HEK293 (cell line): ENCODE results near the gene PCDHGC4.

ENCODE experiments used
- SP2 ChIP-seq: fragments of 450-650 bp; formaldehyde crosslinking; IDR thresholded peaks from 2 replicates; pipeline ENCODE4 v1.5.1; 2016; ENCODE audit warnings: missing biosample characterization, missing genetic modification characterization
- ZEB2 ChIP-seq: fragments of 450-650 bp; formaldehyde crosslinking; IDR thresholded peaks from 2 replicates; pipeline ENCODE4 v1.5.1; 2016; ENCODE audit warnings: missing biosample characterization, missing genetic modification characterization
- ZNF24 ChIP-seq: fragments of 450-650 bp; formaldehyde crosslinking; IDR thresholded peaks from 2 replicates; pipeline ENCODE4 v1.5.1; 2016; ENCODE audit warnings: missing biosample characterization, missing genetic modification characterization
- ZNF366 ChIP-seq: fragments of 450-650 bp; formaldehyde crosslinking; conservative IDR thresholded peaks from 2 replicates; pipeline ENCODE4 v1.5.1; 2016; ENCODE audit warnings: missing biosample characterization, missing genetic modification characterization
- ZNF558 ChIP-seq: fragments of 450-650 bp; formaldehyde crosslinking; IDR thresholded peaks from 2 replicates; pipeline ENCODE4 v1.5.1; 2016; ENCODE audit warnings: missing biosample characterization, missing genetic modification characterization
- ZNF658 ChIP-seq: fragments of 450-650 bp; formaldehyde crosslinking; IDR thresholded peaks from 2 replicates; pipeline ENCODE4; 2016; ENCODE audit warnings: missing biosample characterization, missing genetic modification characterization
- ZSCAN16 ChIP-seq: fragments of 450-650 bp; formaldehyde crosslinking; IDR thresholded peaks from 2 replicates; pipeline ENCODE4 v1.5.1; 2016; ENCODE audit warnings: missing biosample characterization, missing genetic modification characterization
- TF ChIP-seq, protein P1 (sequence below): fragments of 450-650 bp; formaldehyde crosslinking; IDR thresholded peaks from 2 replicates; pipeline ENCODE4 v1.5.1; 2017; ENCODE audit warnings: missing biosample characterization, missing genetic modification characterization
- TF ChIP-seq, protein P2 (sequence below): fragments of 450-650 bp; formaldehyde crosslinking; IDR thresholded peaks from 2 replicates; pipeline ENCODE4 v1.5.1; 2016; ENCODE audit warnings: missing biosample characterization, missing genetic modification characterization
- TF ChIP-seq, protein P3 (sequence below): fragments of 450-650 bp; formaldehyde crosslinking; IDR thresholded peaks from 2 replicates; pipeline ENCODE4 v1.5.1; 2016; ENCODE audit warnings: missing biosample characterization, missing genetic modification characterization
- TF ChIP-seq, protein P4 (sequence below): fragments of 450-650 bp; formaldehyde crosslinking; conservative IDR thresholded peaks from 2 replicates; pipeline ENCODE4 v1.5.1; 2016; ENCODE audit warnings: low read depth, missing biosample characterization, missing genetic modification characterization
- TF ChIP-seq, protein P5 (sequence below): fragments of 450-650 bp; formaldehyde crosslinking; IDR thresholded peaks from 2 replicates; pipeline ENCODE4 v1.5.1; 2016; ENCODE audit warnings: missing biosample characterization, missing genetic modification characterization

DNA sequence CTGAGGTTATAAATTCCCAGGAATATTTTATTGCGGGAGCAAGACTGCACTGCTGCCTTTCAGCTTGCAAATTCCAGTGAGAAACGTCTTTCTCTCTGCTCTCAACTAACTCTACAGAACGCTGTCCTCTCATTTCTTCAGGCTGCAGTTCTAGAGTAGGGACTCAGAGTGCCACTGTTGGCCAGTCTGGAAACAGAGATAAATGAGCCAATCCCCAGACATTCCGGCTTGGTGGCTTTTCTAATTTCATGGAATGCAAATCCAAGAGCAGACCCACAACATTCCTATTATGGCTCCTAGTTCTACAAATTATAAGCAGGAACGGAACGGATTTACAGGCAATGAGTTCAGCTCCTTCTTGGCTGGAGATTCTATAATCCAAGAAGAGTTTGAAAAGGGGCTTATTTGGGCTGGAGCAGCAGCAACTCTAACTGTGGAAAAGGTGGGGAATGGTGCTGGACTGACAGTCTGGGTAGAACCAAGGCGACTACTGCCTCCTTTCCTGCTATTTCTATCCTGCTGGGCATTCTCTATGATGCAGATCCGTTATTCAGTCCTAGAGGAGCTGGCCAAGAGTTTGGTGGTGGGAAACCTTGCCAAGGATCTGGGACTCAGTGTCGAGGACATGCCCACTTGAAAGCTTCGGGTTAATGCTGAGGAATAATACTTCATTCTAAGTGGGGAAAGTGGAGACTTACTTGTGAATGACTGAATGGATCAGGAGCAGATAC, 45.3 kb upstream of the PCDHGC4 start:
- TF ChIP-seq, protein P1, sequence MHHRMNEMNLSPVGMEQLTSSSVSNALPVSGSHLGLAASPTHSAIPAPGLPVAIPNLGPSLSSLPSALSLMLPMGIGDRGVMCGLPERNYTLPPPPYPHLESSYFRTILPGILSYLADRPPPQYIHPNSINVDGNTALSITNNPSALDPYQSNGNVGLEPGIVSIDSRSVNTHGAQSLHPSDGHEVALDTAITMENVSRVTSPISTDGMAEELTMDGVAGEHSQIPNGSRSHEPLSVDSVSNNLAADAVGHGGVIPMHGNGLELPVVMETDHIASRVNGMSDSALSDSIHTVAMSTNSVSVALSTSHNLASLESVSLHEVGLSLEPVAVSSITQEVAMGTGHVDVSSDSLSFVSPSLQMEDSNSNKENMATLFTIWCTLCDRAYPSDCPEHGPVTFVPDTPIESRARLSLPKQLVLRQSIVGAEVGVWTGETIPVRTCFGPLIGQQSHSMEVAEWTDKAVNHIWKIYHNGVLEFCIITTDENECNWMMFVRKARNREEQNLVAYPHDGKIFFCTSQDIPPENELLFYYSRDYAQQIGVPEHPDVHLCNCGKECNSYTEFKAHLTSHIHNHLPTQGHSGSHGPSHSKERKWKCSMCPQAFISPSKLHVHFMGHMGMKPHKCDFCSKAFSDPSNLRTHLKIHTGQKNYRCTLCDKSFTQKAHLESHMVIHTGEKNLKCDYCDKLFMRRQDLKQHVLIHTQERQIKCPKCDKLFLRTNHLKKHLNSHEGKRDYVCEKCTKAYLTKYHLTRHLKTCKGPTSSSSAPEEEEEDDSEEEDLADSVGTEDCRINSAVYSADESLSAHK (tag by site-specific recombination) = no peak
- TF ChIP-seq, protein P2, sequence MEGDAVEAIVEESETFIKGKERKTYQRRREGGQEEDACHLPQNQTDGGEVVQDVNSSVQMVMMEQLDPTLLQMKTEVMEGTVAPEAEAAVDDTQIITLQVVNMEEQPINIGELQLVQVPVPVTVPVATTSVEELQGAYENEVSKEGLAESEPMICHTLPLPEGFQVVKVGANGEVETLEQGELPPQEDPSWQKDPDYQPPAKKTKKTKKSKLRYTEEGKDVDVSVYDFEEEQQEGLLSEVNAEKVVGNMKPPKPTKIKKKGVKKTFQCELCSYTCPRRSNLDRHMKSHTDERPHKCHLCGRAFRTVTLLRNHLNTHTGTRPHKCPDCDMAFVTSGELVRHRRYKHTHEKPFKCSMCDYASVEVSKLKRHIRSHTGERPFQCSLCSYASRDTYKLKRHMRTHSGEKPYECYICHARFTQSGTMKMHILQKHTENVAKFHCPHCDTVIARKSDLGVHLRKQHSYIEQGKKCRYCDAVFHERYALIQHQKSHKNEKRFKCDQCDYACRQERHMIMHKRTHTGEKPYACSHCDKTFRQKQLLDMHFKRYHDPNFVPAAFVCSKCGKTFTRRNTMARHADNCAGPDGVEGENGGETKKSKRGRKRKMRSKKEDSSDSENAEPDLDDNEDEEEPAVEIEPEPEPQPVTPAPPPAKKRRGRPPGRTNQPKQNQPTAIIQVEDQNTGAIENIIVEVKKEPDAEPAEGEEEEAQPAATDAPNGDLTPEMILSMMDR (tag by site-specific recombination) = no peak
- TF ChIP-seq ZNF558 = no peak
- no peak for TF ChIP-seq ZNF366
- TF ChIP-seq ZEB2 = no peak
- TF ChIP-seq, protein P3, sequence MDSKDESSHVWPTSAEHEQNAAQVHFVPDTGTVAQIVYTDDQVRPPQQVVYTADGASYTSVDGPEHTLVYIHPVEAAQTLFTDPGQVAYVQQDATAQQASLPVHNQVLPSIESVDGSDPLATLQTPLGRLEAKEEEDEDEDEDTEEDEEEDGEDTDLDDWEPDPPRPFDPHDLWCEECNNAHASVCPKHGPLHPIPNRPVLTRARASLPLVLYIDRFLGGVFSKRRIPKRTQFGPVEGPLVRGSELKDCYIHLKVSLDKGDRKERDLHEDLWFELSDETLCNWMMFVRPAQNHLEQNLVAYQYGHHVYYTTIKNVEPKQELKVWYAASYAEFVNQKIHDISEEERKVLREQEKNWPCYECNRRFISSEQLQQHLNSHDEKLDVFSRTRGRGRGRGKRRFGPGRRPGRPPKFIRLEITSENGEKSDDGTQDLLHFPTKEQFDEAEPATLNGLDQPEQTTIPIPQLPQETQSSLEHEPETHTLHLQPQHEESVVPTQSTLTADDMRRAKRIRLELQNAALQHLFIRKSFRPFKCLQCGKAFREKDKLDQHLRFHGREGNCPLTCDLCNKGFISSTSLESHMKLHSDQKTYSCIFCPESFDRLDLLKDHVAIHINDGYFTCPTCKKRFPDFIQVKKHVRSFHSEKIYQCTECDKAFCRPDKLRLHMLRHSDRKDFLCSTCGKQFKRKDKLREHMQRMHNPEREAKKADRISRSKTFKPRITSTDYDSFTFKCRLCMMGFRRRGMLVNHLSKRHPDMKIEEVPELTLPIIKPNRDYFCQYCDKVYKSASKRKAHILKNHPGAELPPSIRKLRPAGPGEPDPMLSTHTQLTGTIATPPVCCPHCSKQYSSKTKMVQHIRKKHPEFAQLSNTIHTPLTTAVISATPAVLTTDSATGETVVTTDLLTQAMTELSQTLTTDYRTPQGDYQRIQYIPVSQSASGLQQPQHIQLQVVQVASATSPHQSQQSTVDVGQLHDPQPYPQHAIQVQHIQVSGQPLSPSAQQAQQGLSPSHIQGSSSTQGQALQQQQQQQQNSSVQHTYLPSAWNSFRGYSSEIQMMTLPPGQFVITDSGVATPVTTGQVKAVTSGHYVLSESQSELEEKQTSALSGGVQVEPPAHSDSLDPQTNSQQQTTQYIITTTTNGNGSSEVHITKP (tag by site-specific recombination) = no peak
- no peak for TF ChIP-seq ZSCAN16 (tag by site-specific recombination)
- no peak for TF ChIP-seq ZNF658 (tag by site-specific recombination)
- TF ChIP-seq, protein P4, sequence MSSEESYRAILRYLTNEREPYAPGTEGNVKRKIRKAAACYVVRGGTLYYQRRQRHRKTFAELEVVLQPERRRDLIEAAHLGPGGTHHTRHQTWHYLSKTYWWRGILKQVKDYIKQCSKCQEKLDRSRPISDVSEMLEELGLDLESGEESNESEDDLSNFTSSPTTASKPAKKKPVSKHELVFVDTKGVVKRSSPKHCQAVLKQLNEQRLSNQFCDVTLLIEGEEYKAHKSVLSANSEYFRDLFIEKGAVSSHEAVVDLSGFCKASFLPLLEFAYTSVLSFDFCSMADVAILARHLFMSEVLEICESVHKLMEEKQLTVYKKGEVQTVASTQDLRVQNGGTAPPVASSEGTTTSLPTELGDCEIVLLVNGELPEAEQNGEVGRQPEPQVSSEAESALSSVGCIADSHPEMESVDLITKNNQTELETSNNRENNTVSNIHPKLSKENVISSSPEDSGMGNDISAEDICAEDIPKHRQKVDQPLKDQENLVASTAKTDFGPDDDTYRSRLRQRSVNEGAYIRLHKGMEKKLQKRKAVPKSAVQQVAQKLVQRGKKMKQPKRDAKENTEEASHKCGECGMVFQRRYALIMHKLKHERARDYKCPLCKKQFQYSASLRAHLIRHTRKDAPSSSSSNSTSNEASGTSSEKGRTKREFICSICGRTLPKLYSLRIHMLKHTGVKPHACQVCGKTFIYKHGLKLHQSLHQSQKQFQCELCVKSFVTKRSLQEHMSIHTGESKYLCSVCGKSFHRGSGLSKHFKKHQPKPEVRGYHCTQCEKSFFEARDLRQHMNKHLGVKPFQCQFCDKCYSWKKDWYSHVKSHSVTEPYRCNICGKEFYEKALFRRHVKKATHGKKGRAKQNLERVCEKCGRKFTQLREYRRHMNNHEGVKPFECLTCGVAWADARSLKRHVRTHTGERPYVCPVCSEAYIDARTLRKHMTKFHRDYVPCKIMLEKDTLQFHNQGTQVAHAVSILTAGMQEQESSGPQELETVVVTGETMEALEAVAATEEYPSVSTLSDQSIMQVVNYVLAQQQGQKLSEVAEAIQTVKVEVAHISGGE = no peak
- TF ChIP-seq, protein P5, sequence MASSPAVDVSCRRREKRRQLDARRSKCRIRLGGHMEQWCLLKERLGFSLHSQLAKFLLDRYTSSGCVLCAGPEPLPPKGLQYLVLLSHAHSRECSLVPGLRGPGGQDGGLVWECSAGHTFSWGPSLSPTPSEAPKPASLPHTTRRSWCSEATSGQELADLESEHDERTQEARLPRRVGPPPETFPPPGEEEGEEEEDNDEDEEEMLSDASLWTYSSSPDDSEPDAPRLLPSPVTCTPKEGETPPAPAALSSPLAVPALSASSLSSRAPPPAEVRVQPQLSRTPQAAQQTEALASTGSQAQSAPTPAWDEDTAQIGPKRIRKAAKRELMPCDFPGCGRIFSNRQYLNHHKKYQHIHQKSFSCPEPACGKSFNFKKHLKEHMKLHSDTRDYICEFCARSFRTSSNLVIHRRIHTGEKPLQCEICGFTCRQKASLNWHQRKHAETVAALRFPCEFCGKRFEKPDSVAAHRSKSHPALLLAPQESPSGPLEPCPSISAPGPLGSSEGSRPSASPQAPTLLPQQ = no peak
- TF ChIP-seq ZNF24 (tag by site-specific recombination) = no peak
- no peak for TF ChIP-seq SP2
